ENCODE data around the gene PSME4.

- TF ChIP-seq CTCF (IDR thresholded peaks at IDR 0.05 in 4 of 5, conservative IDR thresholded peaks at IDR 0.05 in 1 of 5) (no peak), POLR2A (IDR thresholded peaks at IDR 0.05) (no peak)
Observed at GRCh38 chr2:53911434-53912189, 59.2 kb downstream of the PSME4 start.

Measured in gastrocnemius medialis (tissue), 4 donors.